SK-N-MC (cell line): ENCODE results near the gene ZNF710.

Experiments used
- EZH2 ChIP-seq: fragments of 200-600 bp; sonication (generic); IDR thresholded peaks from one replicate; pipeline ENCODE4 v1.6.1; 2017; ENCODE audit warnings: antibody characterized with exemption
- FOXP2 ChIP-seq: optimal IDR thresholded peaks from 2 replicates; pipeline ENCODE3; 2011; ENCODE audit warnings: mild to moderate bottlenecking, moderate library complexity; ENCODE audit not compliant: insufficient read depth; ENCODE audit errors: extremely low read length, control extremely low read depth
- POLR2AphosphoS5 ChIP-seq: IDR thresholded peaks from 2 replicates; pipeline ENCODE4 v1.6.1; 2012; ENCODE audit warnings: mild to moderate bottlenecking, low read depth, low read length, borderline replicate concordance

- no peak for TF ChIP-seq EZH2
- no peak for TF ChIP-seq POLR2AphosphoS5
- no peak for TF ChIP-seq FOXP2
Measured at GRCh38 chr15:90038632-90039095, 37.5 kb downstream of the ZNF710 start.
